Panc1 (cell line): ENCODE data around the gene CASP2. TPM values are rescaled to one million over a fixed set of nuclear protein-coding genes. Genes with fewer than 3 reads are reported as not detected.
A peak's percentile ranks its signal among the peaks of the same experiment; 100 is the strongest.

Source experiments
- ATAC-seq: fragments of 200-7000 bp; cut with Tn5 transposase; 2 replicates; pipeline ENCODE4 v1.9.1; 2020; ENCODE audit warnings: mild to moderate bottlenecking, moderate library complexity
- BruUV-seq: library from RNA; stranded (reverse); fragments of 400-500 nt; replicated peaks from 2 replicates; lab custom pipeline; 2021; lab: Mats Ljungman, UMichigan
- CTCF ChIA-PET: fragments of 300-600 bp; sonication (Branson Sonifier 250); formaldehyde crosslinking; loops from one replicate; lab custom pipeline; 2022; ENCODE audit warnings: antibody characterized with exemption; lab: Charles Lee
- POLR2A ChIA-PET: fragments of 300-600 bp; sonication (Branson Sonifier 250); formaldehyde crosslinking; loops from one replicate; lab custom pipeline; 2022; ENCODE audit warnings: antibody characterized with exemption; lab: Charles Lee
- DNase-seq: peaks from one replicate; pipeline ENCODE4 v3.0.0-alpha.2; 2010; ENCODE audit warnings: low read depth, low spot score
- H3K27ac ChIP-seq: 2 replicates; pipeline ENCODE4 v1.5.1; 2011; ENCODE audit warnings: mild to moderate bottlenecking, low read length, inconsistent platforms
- H3K27me3 ChIP-seq: fragments of 200-500 bp; sonication (Bioruptor generic); 2 replicates; pipeline ENCODE4 v1.6.0; 2014; ENCODE audit warnings: low read length, inconsistent platforms; ENCODE audit not compliant: control insufficient read depth, insufficient read depth
- H3K36me3 ChIP-seq: fragments of 200-500 bp; sonication (Bioruptor generic); 2 replicates; pipeline ENCODE4 v1.5.1; 2014; ENCODE audit warnings: inconsistent platforms, mild to moderate bottlenecking, low read length, moderate library complexity; ENCODE audit not compliant: control insufficient read depth, insufficient read depth
- H3K4me1 ChIP-seq: 2 replicates; pipeline ENCODE4 v1.5.1; 2011; ENCODE audit warnings: inconsistent platforms, mild to moderate bottlenecking, low read length, moderate library complexity; ENCODE audit not compliant: control insufficient read depth, insufficient read depth
- H3K4me3 ChIP-seq, 2 experiments: 2 replicates each; pipeline ENCODE4 v1.5.1; 2011 to 2012; ENCODE audit warnings: low read depth in 2 of 2, low read length in 2 of 2, mild to moderate bottlenecking in 2 of 2, inconsistent platforms in 1 of 2, moderate library complexity in 1 of 2
- H3K9me3 ChIP-seq: fragments of 200-500 bp; sonication (Bioruptor generic); 2 replicates; pipeline ENCODE4 v1.5.1; 2014; ENCODE audit warnings: low read depth, mild to moderate bottlenecking, inconsistent platforms, low read length, moderate library complexity; ENCODE audit not compliant: control insufficient read depth, insufficient read depth
- CTCF ChIP-seq: fragments of 450-650 bp; IDR thresholded peaks from 2 replicates; pipeline ENCODE4 v1.5.1; 2017; ENCODE audit warnings: mild to moderate bottlenecking
- POLR2AphosphoS5 ChIP-seq: IDR thresholded peaks from 2 replicates; pipeline ENCODE4 v1.6.1; 2012; ENCODE audit warnings: mild to moderate bottlenecking, low read depth, low read length, moderate library complexity
- REST ChIP-seq, 2 experiments: IDR thresholded peaks; 2 replicates each; pipeline ENCODE4 v1.6.1; 2011 to 2012; ENCODE audit warnings: low read depth in 2 of 2, control low read depth in 1 of 2, low read length in 1 of 2, mild to moderate bottlenecking in 1 of 2, moderate library complexity in 1 of 2; ENCODE audit not compliant: insufficient read depth in 1 of 2
- SIN3A ChIP-seq: IDR thresholded peaks from 2 replicates; pipeline ENCODE4 v1.6.1; 2012; ENCODE audit warnings: low read depth, mild to moderate bottlenecking, low read length, moderate library complexity, borderline replicate concordance; ENCODE audit not compliant: insufficient read depth
- TCF7L2 ChIP-seq: IDR thresholded peaks from 2 replicates; pipeline ENCODE4 v1.6.1; 2011; ENCODE audit warnings: mild to moderate bottlenecking, low read depth, low read length, inconsistent platforms
- in situ Hi-C: cut with HindIII; loops from 2 replicates; pipeline ENCODE4 v1.10.0; 2016; ENCODE audit warnings: low sequenced_read_pairs, low pct_unique_long_range_greater_than_20kb
- intact Hi-C: fragments of 100-400 bp; cut with micrococcal nuclease; formaldehyde crosslinking; loops from one replicate; pipeline ENCODE4 v1.10.0; 2022; ENCODE audit not compliant: unreplicated experiment
- total RNA-seq: library from RNA; stranded (reverse); gene quantifications from one replicate; pipeline ENCODE4 v1.2.1, GENCODE V29; 2021; ENCODE audit not compliant: unreplicated experiment

CASP2 gene
- total RNA-seq, 1 experiment from 2014 or later: 47.4 TPM

- H3K4me3 ChIP-seq: no peak overlapping the region
- CTCF ChIA-PET: no interaction called here
- BruUV-seq: no TSS peak
- H3K27me3 ChIP-seq: no peaks in the 10 kb centered on the region
- 0 out of 2 replicates have a peak, but pooled peaks have one; percentile 38 for ATAC-seq
- no peak overlapping the region for H3K27ac ChIP-seq
- DNase-seq: no peak
- H3K9me3 ChIP-seq: no peaks in the 10 kb centered on the region
- TF ChIP-seq TCF7L2 (no peak), CTCF (no peak), SIN3A (no peak), POLR2AphosphoS5 (no peak)
- intact Hi-C loops (loop anchor here (2.0 kb wide), 1 partner anchor 64 kb away; no protein-coding TSS in a partner anchor), in situ Hi-C loops (no loop called here)
- POLR2A ChIA-PET: no interaction called here
- H3K36me3 ChIP-seq: peaks cover 37% of the 10 kb centered on the region
- H3K4me1 ChIP-seq: no peaks in the 10 kb centered on the region
These were observed 16.8 kb downstream of the CASP2 start for GRCh38 chr7:143304938-143305337.

GRCh38 chr7:143305423-143306070, 17.4 kb downstream of the CASP2 start:
- Histone ChIP-seq H3K9me3 (no peaks in the 10 kb centered on the region), H3K27ac (no peak overlapping the region), H3K4me3 (no peak overlapping the region), H3K36me3 (peaks cover 35% of the 10 kb centered on the region), H3K4me1 (no peaks in the 10 kb centered on the region), H3K27me3 (no peaks in the 10 kb centered on the region)
- CTCF ChIA-PET: interaction anchor here (0.7 kb wide), 1 partner anchor 41 kb away, joined by 3 read pairs; no protein-coding TSS in a partner anchor
- POLR2A ChIA-PET: no interaction called here
- in situ Hi-C loops (no loop called here), intact Hi-C loops (loop anchor here (2.0 kb wide), 1 partner anchor 65 kb away; no protein-coding TSS in a partner anchor)
- no TSS peak for BruUV-seq
- DNase-seq (no peak), ATAC-seq (peak; percentile 89)
- TF ChIP-seq CTCF (peak; percentile 87), TCF7L2 (no peak)

- CTCF ChIA-PET: no interaction called here
- in situ Hi-C loops: no loop called here
- H3K27ac ChIP-seq: no peak overlapping the region
These were observed 20.5 kb downstream of the CASP2 start for GRCh38 chr7:143308632-143309031.

More at GRCh38 chr7:143308632-143309031, 20.5 kb downstream of the CASP2 start:
- intact Hi-C loops: no loop called here
- no peak for TF ChIP-seq SIN3A
- TF ChIP-seq CTCF: no peak
- TF ChIP-seq REST (IDR thresholded peaks at IDR 0.05; ENCODE audit: insufficient read depth in 1 of 2, low read depth in 2 of 2, low read length in 1 of 2): no peak
- TF ChIP-seq POLR2AphosphoS5: no peak
- no peak for TF ChIP-seq TCF7L2
- DNase-seq (no peak), ATAC-seq (no peak)
- BruUV-seq: no TSS peak
- no peaks in the 10 kb centered on the region for H3K9me3 ChIP-seq
- no peak overlapping the region for H3K4me3 ChIP-seq
- H3K27me3 ChIP-seq: no peaks in the 10 kb centered on the region
- H3K4me1 ChIP-seq: no peaks in the 10 kb centered on the region
- peaks cover 13% of the 10 kb centered on the region for H3K36me3 ChIP-seq
- POLR2A ChIA-PET: interaction anchor here (0.6 kb wide), 1 partner anchor 1584 kb away, joined by 4 read pairs; no protein-coding TSS in a partner anchor
